Left lung (tissue), 10 donors: ENCODE results near the gene KIF17. TPM values are rescaled to one million over a fixed set of nuclear protein-coding genes. Genes with fewer than 3 reads are reported as not detected.

Source experiments
- ATAC-seq: fragments of 200-7000 bp; cut with Tn5 transposase; one replicate; pipeline ENCODE4 v1.9.1; 2020; ENCODE audit warnings: moderate library complexity
- DNase-seq, 4 donors: peaks; one replicate each; pipeline ENCODE4 v3.0.0-alpha.2; 2013 to 2020
- H3K27ac ChIP-seq, 2 donors: fragments of 200-600 bp; sonication (generic) in 1 of 2; one replicate each; pipeline versions ENCODE4 v1.5.0 to v1.8.0; 2020 to 2021
- H3K27me3 ChIP-seq, 2 donors: fragments of 200-600 bp; sonication (generic) in 1 of 2; one replicate each; pipeline versions ENCODE4 v1.5.0 to v1.8.0; 2020 to 2021
- H3K36me3 ChIP-seq, 2 donors: fragments of 200-600 bp; sonication (generic) in 1 of 2; one replicate each; pipeline versions ENCODE4 v1.5.0 to v1.8.0; 2020 to 2021
- H3K4me1 ChIP-seq, 2 donors: fragments of 200-600 bp; one replicate each; pipeline ENCODE4 v1.8.0; 2021
- H3K4me3 ChIP-seq, 2 donors: fragments of 200-600 bp; sonication (generic) in 1 of 2; one replicate each; pipeline versions ENCODE4 v1.5.0 to v1.8.0; 2020 to 2021; ENCODE audit warnings: mild to moderate bottlenecking in 1 of 2
- H3K9me3 ChIP-seq, 2 donors: fragments of 200-600 bp; sonication (generic) in 1 of 2; one replicate each; pipeline versions ENCODE4 v1.5.0 to v1.8.0; 2020 to 2021
- CTCF ChIP-seq, 2 donors: fragments of 200-600 bp; sonication (generic) in 1 of 2; IDR thresholded peaks; one replicate each; pipeline versions ENCODE4 v1.5.0 to v1.8.0; 2021; ENCODE audit warnings: antibody characterized with exemption in 2 of 2
- intact Hi-C, 2 donors: fragments of 100-400 bp; cut with DNase I; formaldehyde crosslinking; loops; one replicate each; pipeline versions ENCODE4 v1.11.2 to v1.14.2; 2022
- polyA plus RNA-seq, 6 donors: library from polyadenylated mRNA; unstranded; fragments of 120-200 nt; gene quantifications; one replicate each; pipeline ENCODE4 v1.2.1, GENCODE V29; 2013; ENCODE audit not compliant: insufficient read length in 6 of 6
- total RNA-seq, 2 donors: library from RNA; stranded (reverse); fragmentation: NEBNext Ultra II Directional; extraction: Animal tissue kit (Norgen Biotek cat#: 25700); gene quantifications; one replicate each; pipeline ENCODE4 v1.2.1, GENCODE V29; 2021
- donor health status: DM: no; HTN: yes; CAD: no.
- donor health status: DM: no; HTN: no; CAD: no.

Gene KIF17
- total and polyA plus RNA-seq, 8 donors, result 4.1 to 12.1 (median 7.8) TPM

DNA sequence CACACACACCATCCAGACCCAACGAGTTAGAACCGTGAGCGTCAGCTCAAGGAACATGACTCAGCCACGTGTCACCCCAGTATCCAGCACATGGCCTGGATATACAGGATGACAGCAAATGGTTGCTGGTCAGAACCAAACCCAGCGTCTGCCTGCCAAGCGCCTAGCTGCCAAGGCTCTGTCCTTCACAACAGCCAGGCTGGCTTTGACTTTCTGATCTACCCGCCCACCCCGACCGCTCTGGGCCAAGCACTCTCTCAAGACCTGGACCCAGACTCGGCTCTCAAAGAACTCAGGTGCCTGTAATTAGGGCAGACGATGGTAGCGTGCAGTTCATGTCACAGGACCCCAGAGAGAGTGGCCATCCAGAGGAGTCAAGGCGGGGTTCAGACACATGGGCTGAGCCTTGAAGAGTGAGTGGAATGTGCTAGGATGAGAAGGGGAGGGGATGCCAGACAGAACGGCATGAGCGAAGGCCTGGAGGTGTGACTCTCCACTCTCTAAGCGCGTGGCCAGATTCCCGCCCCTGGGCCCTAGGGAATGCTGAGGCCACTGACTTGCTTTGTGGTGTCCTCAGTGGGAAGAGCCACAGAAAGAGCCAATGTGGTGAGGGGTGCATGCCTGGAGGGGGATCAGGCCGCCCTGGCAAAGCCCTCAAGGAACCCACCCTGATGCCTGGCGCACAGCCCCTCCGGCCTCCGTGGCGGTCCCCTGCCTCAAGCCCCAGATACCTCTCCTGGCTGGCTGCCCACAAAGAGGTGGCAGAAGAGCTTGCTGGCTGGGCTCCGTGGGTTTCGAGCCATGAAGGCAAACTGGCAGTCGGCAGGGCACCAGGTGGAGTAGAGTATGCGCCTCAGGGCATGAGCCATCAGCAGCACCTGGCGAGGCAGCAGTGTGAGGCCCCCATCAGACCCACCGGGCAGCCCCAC, 7.6 kb upstream of the KIF17 start:
- no peak for ATAC-seq
- peak in 1 of 4 donors; percentile 28 for DNase-seq
- Histone ChIP-seq H3K36me3 (no peaks in the 10 kb centered on the region), H3K4me1 (peaks cover 0 to 3% of the 10 kb centered on the region in 2 donors), H3K4me3 (no peak overlapping the region), H3K27ac (no peak overlapping the region), H3K27me3 (peaks cover 7 to 24% of the 10 kb centered on the region in 2 donors), H3K9me3 (no peaks in the 10 kb centered on the region)
- no peak for TF ChIP-seq CTCF (IDR thresholded peaks at IDR 0.05)
- intact Hi-C loops, result no loop called here

- ATAC-seq (no peak), DNase-seq (no peak)
- Histone ChIP-seq H3K36me3 (no peaks in the 10 kb centered on the region), H3K4me1 (no peaks in the 10 kb centered on the region), H3K9me3 (no peaks in the 10 kb centered on the region), H3K27ac (no peak overlapping the region), H3K4me3 (no peak overlapping the region), H3K27me3 (peaks cover 0 to 16% of the 10 kb centered on the region in 2 donors)
- no peak for TF ChIP-seq CTCF (IDR thresholded peaks at IDR 0.05)
- intact Hi-C loops, result no loop called here
Measured at GRCh38 chr1:20724364-20725188, 6.8 kb upstream of the KIF17 start.

- H3K27ac ChIP-seq, result no peak overlapping the region
- H3K9me3 ChIP-seq, result no peaks in the 10 kb centered on the region
- H3K36me3 ChIP-seq, result no peaks in the 10 kb centered on the region
- ATAC-seq, result no peak
- intact Hi-C loops, result no loop called here
- H3K4me1 ChIP-seq, result no peaks in the 10 kb centered on the region
- H3K4me3 ChIP-seq, result no peak overlapping the region
- H3K27me3 ChIP-seq, result peaks cover 0 to 16% of the 10 kb centered on the region in 2 donors
- peak in 2 of 4 donors; percentile 26 to 45 for DNase-seq
- no peak for TF ChIP-seq CTCF (IDR thresholded peaks at IDR 0.05)
Measured at GRCh38 chr1:20723537-20724363, 5.9 kb upstream of the KIF17 start.

DNA sequence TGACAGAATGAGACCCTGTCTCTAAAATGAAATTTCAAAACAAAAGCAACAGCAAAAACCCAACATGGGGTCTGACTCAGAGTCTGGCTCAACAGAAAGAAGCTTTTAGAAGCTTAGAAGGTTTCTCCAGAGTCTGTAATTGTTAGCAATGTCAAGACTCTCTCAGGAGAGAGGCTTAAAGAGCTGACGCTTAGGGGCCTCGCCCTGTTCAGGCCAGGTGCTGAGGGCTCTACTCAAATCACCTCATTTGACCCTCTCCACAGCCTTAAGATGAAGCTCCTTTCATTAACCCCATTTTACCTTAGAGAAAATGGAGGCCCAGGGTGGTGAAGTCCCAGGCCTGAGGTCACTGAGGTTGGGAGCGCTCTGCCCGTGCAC, 5.3 kb upstream of the KIF17 start:
- H3K9me3 ChIP-seq, result no peaks in the 10 kb centered on the region
- TF ChIP-seq CTCF (IDR thresholded peaks at IDR 0.05), result no peak
- H3K4me1 ChIP-seq, result peaks cover 0 to 2% of the 10 kb centered on the region in 2 donors
- no peak overlapping the region for H3K27ac ChIP-seq
- peaks cover 0 to 16% of the 10 kb centered on the region in 2 donors for H3K27me3 ChIP-seq
- intact Hi-C loops, result no loop called here
- H3K36me3 ChIP-seq, result no peaks in the 10 kb centered on the region
- peak; percentile 66 for ATAC-seq
- no peak overlapping the region for H3K4me3 ChIP-seq
- peak in 1 of 4 donors; percentile 21 for DNase-seq
